AG09319 (cell line): ENCODE data around the gene CLCN4.
A peak's percentile ranks its signal among the peaks of the same experiment; 100 is the strongest.

Experiments used
- DNase-seq: peaks from one replicate; pipeline ENCODE4 v3.0.0-alpha.2; 2010; ENCODE audit warnings: low read depth; ENCODE audit errors: extremely low read depth
- CTCF ChIP-seq: IDR thresholded peaks from 2 replicates; pipeline ENCODE4 v1.5.1; 2011; ENCODE audit warnings: low read depth, mild to moderate bottlenecking, inconsistent platforms, low read length, moderate library complexity

Gene CLCN4

GRCh38 chrX:10173331-10173900, 16.6 kb downstream of the CLCN4 start:
- no peak for TF ChIP-seq CTCF
- DNase-seq, result peak; percentile 29

GRCh38 chrX:10174051-10174450, 17.3 kb downstream of the CLCN4 start:
- no peak for DNase-seq
- no peak for TF ChIP-seq CTCF

GRCh38 chrX:10174810-10175209, 18.0 kb downstream of the CLCN4 start:
- DNase-seq, result no peak
- no peak for TF ChIP-seq CTCF

GRCh38 chrX:10175319-10175871, 18.6 kb downstream of the CLCN4 start:
- no peak for TF ChIP-seq CTCF
- no peak for DNase-seq

GRCh38 chrX:10176121-10177003, 19.6 kb downstream of the CLCN4 start:
- no peak for DNase-seq
- TF ChIP-seq CTCF, result no peak

GRCh38 chrX:10177004-10177396, 20.2 kb downstream of the CLCN4 start:
- no peak for DNase-seq
- TF ChIP-seq CTCF, result no peak

GRCh38 chrX:10177601-10178000, 20.8 kb downstream of the CLCN4 start:
- TF ChIP-seq CTCF, result no peak
- peak; percentile 56 for DNase-seq
